KBM-7 (cell line): ENCODE measurements around the gene IFNA1.
A peak's percentile ranks its signal among the peaks of the same experiment; 100 is the strongest.

Source experiments
- DNase-seq: peaks from one replicate; pipeline ENCODE4 v3.0.0-alpha.2; 2015
- in situ Hi-C: fragments of 300-500 bp; cut with MboI; formaldehyde crosslinking; loops from 2 replicates; pipeline ENCODE4 v1.14.3; 2020; ENCODE audit warnings: low sequenced_read_pairs, low pct_unique_long_range_greater_than_20kb, mixed read lengths

Gene IFNA1

DNA sequence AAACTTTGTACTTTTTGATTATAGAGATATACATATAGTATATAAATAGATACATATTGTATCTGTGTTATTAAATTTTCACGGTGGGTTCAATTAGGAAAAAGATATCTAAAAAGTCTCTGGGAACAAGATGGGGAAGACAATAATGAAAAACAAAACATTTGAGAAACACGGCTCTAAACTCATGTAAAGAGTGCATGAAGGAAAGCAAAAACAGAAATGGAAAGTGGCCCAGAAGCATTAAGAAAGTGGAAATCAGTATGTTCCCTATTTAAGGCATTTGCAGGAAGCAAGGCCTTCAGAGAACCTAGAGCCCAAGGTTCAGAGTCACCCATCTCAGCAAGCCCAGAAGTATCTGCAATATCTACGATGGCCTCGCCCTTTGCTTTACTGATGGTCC lies at the start of gene IFNA1:
Gene IFNA1 (plus strand): TSS at position 301 of the 400 bp plus-strand sequence. CDS start 69 bp downstream, at position 370.
- DNase-seq = no peak
- in situ Hi-C loops = no loop called here

- in situ Hi-C loops = no loop called here
- peak; percentile 54 for DNase-seq
These were observed 48.0 kb upstream of the IFNA1 start for GRCh38 chr9:21392270-21392669.

DNA sequence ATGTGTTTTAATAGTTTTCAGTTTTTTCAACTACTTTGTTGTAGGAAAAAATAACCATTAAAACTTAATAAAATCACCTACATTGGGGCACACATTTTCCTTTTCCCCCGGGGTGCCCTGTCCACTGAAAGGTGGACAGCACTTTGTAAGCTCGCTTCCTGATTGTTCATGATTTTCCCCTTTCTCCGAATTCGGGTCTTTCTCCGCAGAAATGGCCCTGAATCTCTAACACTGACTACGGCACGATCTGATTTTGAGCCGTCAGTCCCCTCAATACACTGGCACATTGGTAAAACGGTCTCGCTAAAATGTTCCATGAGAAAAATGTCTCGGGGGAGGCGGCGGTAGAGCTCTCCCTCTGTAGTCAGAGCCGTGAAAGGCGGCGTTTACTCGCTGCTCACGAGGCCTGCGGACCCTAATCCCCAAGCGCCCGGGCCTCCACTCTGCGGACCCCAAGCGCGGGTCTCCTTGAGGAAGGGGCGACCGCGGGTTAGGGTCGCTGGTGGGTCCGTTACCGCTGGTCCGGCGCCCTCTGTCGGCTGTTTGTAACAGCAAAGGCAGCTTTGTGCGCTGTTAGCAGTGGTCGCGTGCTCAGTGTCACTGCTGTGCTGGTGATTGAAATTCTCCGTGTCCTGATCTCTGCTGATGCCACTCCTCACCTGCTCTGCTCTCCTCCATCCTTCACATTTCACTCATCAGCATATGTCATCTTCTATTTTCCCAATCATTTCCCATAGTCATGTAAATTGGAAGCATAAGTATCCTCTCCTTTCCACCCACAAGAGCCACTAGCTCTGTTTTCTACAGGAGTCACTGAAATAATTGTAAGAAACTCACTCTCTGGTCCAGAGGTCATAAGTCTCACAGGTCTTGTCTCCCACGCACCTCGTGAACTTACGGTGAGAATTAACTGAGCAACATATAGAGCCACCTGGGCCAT lies 44.2 kb upstream of the IFNA1 start:
- in situ Hi-C loops = no loop called here
- DNase-seq = peak; percentile 64

GRCh38 chr9:21398955-21399489 lies 41.2 kb upstream of the IFNA1 start:
- in situ Hi-C loops = no loop called here
- no peak for DNase-seq

DNA sequence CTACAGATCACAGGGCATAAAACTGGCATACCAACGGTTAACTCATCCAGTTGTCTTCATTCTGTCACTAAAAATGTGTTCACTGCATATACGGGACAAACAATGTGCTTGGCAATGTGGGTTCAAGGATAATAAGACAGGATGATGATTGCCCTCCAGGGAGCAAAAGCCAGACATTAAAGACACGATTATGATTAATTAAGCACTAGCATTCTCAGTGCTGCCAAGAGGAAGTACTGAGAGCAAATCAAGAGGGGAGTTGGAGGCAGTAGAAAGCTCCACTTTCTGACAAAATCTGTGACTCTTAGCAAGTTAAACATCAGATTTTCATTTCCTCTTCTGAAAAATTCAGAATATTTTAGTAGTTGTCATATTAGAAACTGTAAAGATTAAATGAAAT lies 40.3 kb upstream of the IFNA1 start:
- in situ Hi-C loops = no loop called here
- DNase-seq = no peak

DNA sequence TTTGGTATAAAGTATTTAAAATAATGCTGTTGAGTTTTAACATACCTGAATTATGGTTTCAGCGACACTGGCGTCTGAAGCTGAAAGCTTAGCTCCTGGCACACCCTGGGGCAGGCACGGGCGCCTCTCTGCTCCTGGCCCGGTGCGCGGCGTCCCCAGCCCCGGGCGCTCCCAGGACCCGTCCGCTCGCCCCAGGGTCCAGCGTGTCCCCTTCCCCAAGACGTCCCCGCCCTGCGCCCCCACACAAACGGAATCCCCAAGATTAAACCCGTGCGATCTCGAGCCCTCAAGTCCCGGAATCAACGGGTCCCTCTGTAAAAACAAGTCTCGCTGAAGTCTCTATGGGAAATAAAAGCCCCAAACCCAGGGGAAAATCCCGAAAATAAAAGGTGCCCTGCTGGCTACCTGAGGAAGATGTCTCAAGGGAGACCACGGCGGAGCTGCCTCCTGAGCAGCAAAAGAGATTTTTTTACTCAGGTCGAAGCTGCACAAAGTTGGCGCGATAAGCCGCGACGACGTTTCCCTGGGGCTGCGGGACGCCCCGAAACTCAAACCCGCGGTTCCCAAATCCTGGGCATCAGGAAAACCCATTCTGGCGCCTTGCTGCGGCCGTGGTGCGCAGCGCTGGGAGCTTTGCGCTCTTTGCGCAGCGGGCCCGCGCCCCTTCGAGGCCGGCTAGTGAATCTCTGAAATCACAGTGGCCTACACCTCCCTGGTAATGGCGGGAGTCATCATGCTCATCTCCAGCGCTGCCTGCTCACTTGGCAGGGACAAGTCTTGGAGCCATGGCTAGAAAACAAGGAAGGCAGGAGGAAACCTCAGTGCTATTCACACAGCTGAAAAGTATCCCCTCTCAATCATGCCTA lies 37.6 kb upstream of the IFNA1 start:
- in situ Hi-C loops = no loop called here
- no peak for DNase-seq

DNA sequence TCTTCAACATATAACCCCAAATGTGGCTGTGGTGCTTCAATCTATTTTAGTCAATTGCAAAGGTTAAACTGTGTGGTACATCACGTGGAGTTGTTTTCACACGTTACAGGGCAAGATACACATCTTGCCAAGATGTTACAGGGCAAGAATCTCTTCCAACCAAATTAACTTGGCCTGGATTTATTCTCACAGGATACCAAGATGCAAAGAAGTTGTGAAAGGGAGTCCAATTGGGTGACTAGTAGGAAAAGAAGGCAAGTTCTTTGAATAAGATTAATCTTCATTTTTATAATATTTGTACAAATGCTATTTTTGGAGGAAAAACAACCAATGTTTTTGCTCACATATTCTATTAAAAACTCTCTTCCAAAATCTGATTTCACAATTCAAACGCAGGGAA lies 36.1 kb upstream of the IFNA1 start:
- DNase-seq = no peak
- in situ Hi-C loops = no loop called here

DNA sequence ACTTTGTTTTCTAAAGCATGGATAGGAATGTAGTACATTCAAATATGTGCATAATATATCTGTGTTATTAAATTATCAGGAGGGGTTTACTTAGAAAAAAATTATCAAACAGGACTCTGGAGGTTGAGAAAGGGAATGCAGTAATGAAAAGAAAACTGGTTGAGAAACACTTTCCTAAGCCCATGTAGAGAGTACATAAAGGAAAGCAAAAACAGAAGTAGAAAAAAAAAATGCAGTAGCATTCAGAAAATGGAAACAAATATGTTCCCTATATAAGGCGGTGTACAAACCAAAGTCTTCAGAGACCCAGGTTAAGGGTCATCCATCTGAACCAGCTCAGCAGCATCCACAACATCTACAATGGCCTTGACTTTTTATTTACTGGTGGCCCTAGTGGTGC lies 31.4 kb upstream of the IFNA1 start, which contains the start of gene IFNA8:
Gene IFNA8 (plus strand): TSS at position 301 of the 400 bp plus-strand sequence. CDS start 60 bp downstream, at position 361.
- in situ Hi-C loops = no loop called here
- no peak for DNase-seq

- no peak for DNase-seq
- in situ Hi-C loops = no loop called here
These were observed 28.1 kb upstream of the IFNA1 start for GRCh38 chr9:21412107-21412506.

DNA sequence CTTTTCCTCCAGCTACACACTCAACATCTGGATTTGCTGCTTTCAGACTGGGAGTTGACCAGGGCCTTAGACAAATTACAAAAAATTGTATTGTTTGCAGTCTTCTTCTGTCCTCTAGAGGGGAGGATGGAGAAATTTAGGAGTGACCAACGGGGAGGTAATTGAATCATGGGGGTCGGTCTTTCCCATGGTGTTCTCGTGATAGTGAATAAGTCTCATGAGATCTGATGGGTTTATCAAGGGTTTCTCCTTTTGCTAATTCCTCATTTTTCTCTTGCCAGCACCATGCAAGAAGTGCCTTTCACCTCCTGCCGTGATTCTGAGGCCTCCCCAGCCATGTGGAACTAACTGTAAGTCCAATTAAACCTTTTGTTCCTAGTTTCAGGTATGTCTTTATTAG lies 27.1 kb upstream of the IFNA1 start:
- in situ Hi-C loops = no loop called here
- DNase-seq = no peak

DNA sequence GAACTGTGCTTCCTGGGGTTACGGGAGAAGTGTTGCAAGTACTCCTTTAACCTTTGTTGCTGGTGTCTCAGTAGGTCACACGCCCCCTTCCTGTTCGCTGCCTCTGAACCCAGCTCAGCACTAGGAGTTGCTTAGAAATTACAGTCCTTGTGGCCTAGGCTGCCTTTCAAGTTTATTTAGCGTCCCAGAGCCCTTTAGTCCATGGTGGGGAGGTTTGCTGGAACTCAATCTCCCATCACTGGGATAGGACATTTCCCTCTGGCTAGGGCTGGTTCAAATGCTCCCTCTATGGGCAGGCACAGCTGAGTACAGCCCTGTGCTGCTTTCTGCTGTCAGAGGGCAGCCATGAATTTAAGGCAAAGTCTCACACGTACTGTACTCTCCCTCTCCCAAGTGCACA lies 26.6 kb upstream of the IFNA1 start:
- in situ Hi-C loops = no loop called here
- DNase-seq = no peak

GRCh38 chr9:21414220-21414940 lies 25.9 kb upstream of the IFNA1 start:
- no peak for DNase-seq
- in situ Hi-C loops = no loop called here

- in situ Hi-C loops = no loop called here
- no peak for DNase-seq
These were observed 24.6 kb upstream of the IFNA1 start for GRCh38 chr9:21415493-21416267.

DNA sequence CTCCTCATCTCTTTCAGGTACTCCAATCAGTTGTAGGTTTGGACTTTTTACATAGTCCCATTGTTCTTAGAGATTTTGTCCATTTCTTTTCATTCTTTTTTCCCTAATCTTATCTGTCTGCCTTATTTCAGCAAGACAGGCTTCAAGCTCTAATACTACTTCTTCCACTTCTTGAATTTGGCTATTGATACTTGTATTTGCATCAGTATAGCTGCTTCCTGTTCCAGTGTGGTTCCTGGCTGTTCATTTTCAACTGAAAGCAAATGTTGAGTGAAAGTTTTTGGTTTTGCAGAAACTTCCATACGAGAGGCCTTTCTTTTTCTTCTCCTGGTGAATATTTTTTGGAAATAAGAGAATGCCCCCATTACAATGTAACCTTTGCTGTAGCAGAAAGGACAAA lies 12.0 kb upstream of the IFNA1 start:
- DNase-seq = no peak
- in situ Hi-C loops = no loop called here

DNA sequence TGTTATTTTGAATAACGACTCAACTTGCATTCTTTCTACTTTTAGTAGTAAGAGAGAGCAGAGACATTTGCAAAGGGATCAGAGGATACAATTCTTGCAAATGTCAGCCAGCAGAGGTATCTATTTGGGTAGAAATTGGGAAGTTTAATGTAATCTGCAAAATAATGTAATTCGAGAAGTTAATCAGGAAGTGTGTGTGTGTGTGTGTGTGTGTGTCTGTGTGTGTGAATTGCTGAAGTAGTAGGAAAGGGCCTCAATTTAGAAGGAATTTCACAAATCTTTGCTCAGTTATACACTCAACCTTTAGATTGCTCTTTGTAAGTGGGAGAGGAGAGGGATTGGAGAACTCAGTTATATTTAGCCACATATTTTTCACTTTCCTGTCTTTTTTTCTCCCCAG lies 11.0 kb upstream of the IFNA1 start:
- no peak for DNase-seq
- in situ Hi-C loops = no loop called here

- DNase-seq = no peak
- in situ Hi-C loops = no loop called here
These were observed 7.4 kb upstream of the IFNA1 start for GRCh38 chr9:21432672-21433425.

DNA sequence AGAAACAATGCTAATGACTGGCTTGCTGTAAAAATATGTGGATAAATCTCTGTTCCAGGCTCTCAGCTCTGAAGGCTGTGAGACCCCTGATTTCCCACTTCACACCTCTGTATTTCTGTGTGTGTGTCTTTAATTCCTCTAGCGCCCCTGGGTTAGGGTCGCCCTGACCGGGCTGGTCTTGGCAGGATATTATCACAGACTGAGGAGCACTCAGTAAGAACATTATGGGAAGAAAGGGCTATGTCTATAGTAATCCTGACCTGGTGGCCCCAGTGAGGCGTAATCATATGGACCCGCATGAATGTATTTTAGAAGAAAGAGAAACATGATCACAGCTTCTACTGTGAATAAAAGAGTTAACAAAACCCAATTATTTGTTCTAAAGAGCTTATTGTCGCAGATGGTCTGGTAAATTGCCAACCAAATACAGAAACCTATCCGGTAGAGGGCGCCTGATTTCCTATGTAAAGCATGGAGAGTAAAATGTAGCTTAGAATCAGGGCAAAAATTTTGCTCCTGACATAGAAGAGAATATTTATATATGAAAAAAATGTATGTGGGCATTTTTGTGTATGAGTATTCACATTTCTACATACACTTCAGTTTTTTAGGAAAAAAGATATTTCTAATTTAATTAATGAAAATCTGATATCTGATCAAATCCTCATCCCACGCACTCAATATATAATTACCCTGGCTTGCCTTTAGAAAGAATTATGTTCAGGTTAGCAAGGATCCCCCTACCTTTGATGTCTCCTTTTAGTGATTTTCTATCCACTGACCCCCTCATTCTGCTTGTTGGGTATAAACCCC lies 5.8 kb upstream of the IFNA1 start:
- DNase-seq = peak; percentile 53

More for the DNA sequence above, 5.8 kb upstream of the IFNA1 start:
- in situ Hi-C loops = no loop called here
